Stimulated activated CD4-positive, alpha-beta T cell treated with anti-CD3 and anti-CD28 coated beads, Interleukin-4, amount 100 ng/mL, for 48 hours (primary cell): ENCODE results near the gene AQR.
"Not testable (repeated sequence)": the region's sequence is repeated elsewhere in the genome, so short reads cannot be mapped to it uniquely, and the experiment has no call there.

Experiments
- DNase-seq, 2 donors: peaks; one replicate each; pipeline ENCODE4 v3.0.0-alpha.2; 2020; ENCODE audit warnings: low read depth in 2 of 2

Gene AQR

DNA sequence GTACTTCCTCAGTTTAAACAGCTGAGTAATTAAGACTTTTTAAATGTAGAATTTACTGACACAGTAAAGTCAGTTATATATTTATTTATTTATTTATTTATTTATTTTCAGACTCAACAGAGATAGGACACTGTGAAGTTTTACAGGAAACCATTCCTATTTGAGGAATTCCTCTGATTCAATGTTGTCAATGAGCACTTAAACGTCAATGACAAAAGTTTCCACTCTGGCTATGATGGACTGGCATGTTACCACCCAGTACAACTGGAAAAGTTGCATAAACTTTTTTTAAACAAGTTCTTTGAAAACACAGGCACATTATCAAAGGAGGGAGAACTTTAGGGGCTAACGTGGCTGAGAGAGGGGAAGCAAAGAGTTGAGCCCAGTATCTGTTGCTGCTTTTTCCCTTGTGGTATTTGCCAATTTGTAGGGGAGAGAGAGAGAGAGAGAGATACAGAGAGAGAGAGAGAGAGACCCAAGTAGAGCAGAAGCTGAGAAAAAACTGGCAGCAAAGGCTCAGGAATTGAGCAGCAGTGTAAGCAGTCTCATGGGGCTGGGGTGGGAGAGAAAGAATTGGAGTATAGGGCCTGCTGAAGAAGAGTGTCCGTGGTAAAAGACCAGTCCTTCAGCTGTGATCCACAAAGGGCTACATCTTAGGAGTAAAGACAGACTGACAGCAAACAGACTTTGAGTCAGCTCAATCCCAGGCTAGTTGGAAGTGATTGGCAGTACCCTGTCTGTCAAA lies 155.9 kb downstream of the AQR start:
- DNase-seq = no peak

DNA sequence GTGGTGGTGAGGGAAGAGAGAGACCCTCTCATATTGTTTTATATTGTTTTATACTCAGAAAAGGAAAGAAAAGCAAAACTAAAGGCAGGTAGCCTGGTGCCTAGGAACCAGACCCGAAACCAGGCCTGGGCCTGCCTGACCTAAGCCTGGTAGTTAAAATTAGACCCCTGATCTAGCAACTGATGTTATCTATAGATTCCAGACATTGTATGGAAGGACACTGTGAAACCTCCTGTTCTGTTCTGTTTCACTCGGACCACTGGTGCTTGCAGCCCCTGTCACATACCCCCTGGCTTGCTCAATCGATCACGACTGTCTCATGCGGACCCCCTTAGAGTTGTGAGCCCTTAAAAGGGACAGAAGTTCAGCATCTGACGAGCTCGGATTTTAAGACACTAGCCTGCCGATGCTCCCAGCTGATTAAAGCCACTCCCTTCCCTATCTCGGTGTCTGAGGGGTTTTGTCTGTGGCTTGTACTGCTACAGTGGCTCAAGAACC lies 156.6 kb downstream of the AQR start:
- not testable (repeated sequence) for DNase-seq

DNA sequence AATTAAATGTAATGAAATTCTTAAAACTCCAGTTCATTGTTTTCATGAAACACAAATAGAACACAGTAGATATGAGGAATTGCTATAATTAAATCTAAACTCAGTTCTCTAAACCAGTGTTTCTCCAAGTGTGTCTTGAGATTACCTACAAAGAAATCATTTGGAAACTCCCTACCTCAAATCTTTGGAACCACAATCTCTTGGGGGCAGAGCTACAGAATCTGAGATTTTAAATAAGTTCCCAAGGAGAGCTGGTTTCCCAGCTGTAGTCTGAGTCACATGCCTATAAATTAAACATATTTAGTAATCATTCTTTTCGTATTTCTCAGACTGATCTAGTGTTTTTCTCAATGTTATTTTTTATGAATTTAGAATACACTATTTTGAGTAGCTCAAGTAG lies 157.2 kb downstream of the AQR start:
- DNase-seq = no peak

DNA sequence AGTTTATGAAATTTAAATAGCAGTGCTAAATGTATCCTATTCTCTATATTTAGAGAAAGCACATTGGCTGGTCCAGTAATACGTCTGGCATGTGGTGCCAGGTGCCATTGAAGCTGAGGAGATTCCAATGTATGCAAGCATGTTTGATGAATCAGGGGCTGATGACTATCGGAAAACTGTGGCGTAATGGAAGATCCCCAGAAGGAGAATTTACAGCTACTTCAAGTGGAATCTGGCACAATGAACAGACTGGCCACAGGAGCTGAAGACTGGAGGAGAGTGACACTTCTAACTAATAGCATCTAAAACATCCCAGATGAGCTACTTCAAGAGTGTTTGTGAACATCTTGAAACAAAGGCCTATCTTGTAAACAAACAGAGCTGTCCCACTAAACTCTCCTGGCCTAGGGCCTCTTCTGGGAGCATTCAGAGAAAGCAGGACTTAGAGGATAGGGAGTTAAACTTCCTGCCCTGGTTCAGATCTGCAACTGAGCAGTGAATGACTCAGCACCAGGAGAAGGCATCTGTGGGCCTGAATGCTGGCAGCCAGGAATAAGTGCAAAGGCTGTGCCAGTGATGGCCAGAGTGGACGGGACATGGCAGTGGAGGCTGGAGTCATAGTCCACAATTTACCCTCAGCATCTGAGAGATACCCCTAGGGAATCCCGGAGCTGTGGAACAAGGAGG lies 159.0 kb downstream of the AQR start:
- DNase-seq = no peak

DNA sequence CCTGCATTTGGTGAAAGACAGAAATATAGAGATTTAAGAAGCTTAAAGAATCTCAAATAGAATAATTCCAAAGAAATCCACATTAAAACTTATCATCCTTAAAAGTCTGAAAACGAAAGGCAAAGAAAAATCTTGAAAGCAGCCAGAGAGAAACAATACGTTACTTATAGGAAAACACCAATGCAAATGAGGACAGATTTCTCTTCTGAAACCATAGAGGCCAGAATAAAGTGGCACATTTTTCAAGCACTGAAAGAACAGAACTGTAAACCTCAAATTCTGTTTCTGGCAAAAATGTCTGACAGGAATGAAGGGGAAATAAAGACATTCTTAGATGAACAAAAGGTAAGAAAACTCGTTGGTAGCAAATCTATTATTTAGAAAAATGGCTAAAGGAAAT lies 160.4 kb downstream of the AQR start:
- no peak for DNase-seq

DNA sequence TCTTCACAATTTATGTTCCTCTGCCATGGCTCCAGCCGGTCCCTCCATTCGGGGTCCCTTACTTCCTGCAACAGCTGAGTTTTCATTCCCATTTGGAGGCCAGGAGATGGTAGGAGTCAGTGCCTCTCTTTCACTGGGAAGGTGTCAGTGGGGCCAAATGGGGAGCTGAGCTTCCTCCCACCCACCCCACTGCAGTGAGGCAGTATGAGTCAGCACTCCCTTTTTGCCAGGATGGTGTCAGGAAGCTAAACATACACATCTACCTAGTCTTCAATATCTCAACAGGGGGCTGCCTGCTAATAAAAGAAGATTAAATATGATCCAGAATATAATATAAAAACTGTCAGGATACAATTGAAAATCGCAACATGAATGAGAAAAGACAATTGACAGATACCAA lies 161.5 kb downstream of the AQR start:
- no peak for DNase-seq

DNA sequence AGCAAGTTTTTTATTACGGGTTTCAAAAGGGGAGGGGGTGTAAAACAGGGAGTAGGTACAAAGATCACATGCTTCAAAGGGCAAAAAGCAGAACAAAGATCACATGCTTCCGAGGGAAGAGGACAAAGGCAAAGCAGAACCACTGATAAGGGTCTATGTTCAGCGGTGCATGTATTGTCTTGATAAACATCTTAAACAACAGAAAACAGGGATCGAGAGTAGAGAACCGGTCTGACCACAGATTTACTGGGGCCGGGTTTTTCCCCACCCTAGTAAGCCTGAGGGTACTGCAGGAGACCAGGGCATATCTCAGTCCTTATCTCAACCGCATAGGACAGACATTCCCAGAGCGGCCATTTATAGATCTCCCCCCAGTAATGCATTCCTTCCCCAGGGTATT lies 162.3 kb downstream of the AQR start:
- DNase-seq = not testable (repeated sequence)

DNA sequence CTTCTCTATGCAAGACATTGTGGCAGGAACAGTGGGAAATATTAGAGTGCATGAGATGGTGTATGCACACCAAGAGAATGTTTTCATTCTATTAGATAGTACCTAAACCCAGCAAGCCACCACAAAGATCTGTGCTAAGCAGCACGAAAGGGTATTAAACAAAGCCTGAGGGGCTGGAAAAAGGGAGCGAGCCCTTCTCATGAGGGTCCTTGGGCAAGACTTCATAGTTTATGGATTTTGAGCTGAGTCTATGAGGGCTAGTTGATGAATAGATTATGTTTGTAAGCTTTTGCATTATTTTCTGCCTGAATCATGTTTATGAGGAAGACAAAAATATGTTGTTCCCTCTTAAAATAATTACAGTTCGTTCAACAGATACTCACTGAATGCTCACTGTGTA lies 164.8 kb downstream of the AQR start:
- no peak for DNase-seq

DNA sequence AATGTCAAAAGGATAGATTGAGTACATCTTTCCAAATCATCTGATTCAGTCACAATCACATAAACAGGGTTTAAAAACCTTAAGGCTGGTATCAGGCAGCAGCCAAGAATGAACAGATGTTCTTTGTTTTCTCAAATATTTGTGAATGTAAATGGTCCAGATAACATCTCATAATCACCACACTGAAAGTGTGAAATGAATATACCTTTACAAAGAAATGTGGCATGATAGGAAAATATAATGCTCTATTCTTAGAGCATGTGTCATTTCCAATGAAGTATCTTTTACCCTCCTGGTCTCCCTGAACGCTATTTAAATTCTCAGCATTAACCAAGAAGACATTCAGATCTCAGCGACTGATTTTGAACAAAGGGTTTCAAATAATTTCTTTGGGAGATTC lies 165.4 kb downstream of the AQR start:
- DNase-seq = no peak

DNA sequence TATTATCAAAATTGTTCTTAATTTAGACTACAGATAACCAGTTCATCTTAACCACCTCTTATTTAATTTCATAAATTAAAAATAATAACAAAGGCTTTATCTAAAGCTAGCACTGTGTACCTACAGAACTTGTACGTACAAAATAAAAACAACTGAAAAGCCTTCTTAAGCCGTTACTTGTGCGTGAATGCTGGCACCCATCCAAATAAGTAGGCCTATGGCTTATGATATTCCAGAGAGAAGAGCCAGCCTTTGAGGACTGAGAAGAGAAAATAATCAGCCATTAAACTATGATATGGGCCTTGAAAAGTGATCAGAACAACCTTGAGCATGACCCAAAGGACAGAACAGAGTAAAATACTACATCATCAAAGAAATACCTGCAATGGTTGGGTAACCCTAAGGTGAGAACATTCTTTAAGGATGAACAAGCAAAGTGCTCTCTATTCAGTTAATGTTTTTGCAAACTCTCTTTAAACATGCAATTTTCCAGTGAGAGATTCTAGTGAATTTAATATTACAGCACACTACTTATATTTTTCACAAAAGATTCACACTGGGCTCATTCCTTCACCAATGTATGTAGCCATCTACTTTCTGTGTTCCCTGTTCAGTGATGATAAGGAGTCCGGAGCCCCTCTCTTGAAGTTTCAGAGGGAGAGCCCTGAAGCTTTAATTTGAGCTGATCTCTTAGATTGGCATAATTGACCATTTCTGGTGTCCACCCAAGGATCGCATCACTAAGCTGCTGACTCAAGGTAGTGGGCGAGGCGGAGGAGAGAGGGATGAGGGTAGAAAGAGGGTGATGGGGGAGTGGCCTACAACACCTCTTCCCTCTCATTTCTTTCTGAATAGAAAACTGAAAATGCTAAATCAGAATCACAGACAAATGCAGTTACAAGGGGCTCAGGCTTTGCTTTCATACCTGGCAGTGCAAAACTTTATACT lies 166.5 kb downstream of the AQR start:
- DNase-seq = no peak

DNA sequence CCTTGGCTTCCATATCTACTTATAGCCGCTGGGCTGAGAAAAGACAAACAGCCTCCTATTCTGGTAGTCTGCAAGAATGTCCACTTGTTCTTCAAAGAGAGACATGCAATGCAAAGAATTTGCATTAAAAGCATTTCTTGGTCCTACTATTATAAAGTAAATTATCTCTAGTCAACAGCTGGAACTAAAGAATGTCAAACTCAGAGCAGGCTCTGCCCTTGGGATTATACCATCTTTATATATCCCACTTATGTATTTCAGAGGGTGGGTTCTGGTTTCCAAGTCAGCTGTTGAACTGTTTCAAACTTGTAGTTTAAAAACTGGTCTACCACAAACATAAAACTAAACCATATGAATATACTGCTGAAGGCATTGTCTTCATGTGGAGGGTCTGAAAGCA lies 167.2 kb downstream of the AQR start:
- DNase-seq = no peak
